Tibial nerve (tissue), 3 donors: Measurements from ENCODE around the gene STK25.

ENCODE experiments used
- POLR2A ChIP-seq, 2 donors: fragments of 450-650 bp; IDR thresholded peaks; one replicate each; pipeline ENCODE4 v1.6.1; 2017; ENCODE audit warnings: antibody characterized with exemption in 2 of 2, mild to moderate bottlenecking in 2 of 2, moderate library complexity in 2 of 2
- TF ChIP-seq, protein P1 (sequence below), 5 experiments: fragments of 200-600 bp in 3 of 5; fragments of 450-650 bp in 2 of 5; sonication (generic) in 3 of 5; IDR thresholded peaks; one replicate each; pipeline ENCODE4 v1.5.1; 2016 to 2019; ENCODE audit warnings: antibody characterized with exemption in 5 of 5, mild to moderate bottlenecking in 3 of 5, moderate library complexity in 2 of 5

DNA sequence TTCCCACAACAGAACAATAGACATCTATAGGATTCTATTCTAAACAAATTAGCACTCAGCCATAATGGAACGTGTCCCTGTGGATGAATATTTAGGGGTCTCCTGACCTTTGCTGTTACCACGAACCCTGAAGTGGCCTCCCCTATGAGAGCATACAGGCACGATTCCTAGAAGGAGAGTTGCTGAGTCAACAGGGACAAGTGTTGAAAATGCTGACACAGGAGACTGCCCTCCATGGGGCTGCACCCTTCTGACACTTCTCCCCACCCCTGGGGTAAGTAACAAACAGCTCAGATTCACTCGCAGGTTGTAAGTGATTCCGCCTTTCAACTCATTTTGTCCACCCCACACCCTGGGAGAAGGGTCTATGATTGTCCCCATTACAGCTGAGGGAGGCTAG, 14.1 kb upstream of the STK25 start:
- TF ChIP-seq, protein P1, sequence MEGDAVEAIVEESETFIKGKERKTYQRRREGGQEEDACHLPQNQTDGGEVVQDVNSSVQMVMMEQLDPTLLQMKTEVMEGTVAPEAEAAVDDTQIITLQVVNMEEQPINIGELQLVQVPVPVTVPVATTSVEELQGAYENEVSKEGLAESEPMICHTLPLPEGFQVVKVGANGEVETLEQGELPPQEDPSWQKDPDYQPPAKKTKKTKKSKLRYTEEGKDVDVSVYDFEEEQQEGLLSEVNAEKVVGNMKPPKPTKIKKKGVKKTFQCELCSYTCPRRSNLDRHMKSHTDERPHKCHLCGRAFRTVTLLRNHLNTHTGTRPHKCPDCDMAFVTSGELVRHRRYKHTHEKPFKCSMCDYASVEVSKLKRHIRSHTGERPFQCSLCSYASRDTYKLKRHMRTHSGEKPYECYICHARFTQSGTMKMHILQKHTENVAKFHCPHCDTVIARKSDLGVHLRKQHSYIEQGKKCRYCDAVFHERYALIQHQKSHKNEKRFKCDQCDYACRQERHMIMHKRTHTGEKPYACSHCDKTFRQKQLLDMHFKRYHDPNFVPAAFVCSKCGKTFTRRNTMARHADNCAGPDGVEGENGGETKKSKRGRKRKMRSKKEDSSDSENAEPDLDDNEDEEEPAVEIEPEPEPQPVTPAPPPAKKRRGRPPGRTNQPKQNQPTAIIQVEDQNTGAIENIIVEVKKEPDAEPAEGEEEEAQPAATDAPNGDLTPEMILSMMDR (IDR thresholded peaks at IDR 0.05), result no peak
- no peak for TF ChIP-seq POLR2A (IDR thresholded peaks at IDR 0.05)
